GM23338 (cell line): ENCODE results near the gene CLDN11. TPM values are rescaled to one million over a fixed set of nuclear protein-coding genes. Genes with fewer than 3 reads are reported as not detected.

Source experiments
- ATAC-seq: fragments of 200-7000 bp; cut with Tn5 transposase; 3 replicates; pipeline ENCODE4 v1.9.1; 2020
- DNase-seq: peaks from one replicate; pipeline ENCODE4 v3.0.0-alpha.2; 2015; ENCODE audit warnings: low spot score
- H2AFZ ChIP-seq: fragments of 200-600 bp; sonication (generic); 2 replicates; pipeline ENCODE4 v1.8.0; 2016; ENCODE audit warnings: antibody characterized with exemption, mild to moderate bottlenecking, moderate library complexity
- H3F3A ChIP-seq: fragments of 200-600 bp; sonication (generic); replicated peaks from 2 replicates; pipeline ENCODE4 v1.8.0; 2017; ENCODE audit warnings: antibody characterized with exemption, mixed run types, low read depth
- H3K27ac ChIP-seq: fragments of 200-600 bp; sonication (generic); 2 replicates; pipeline ENCODE4 v1.6.1; 2016; ENCODE audit warnings: low read depth
- H3K27me3 ChIP-seq: fragments of 200-600 bp; sonication (generic); 2 replicates; pipeline ENCODE4 v1.8.0; 2016; ENCODE audit warnings: mild to moderate bottlenecking, mixed run types, moderate library complexity; ENCODE audit not compliant: insufficient read depth
- H3K36me3 ChIP-seq: fragments of 200-600 bp; sonication (generic); 2 replicates; pipeline ENCODE4 v1.8.0; 2016; ENCODE audit warnings: mild to moderate bottlenecking; ENCODE audit not compliant: insufficient read depth
- H3K4me1 ChIP-seq: fragments of 200-600 bp; sonication (generic); 2 replicates; pipeline ENCODE4 v1.8.0; 2016; ENCODE audit warnings: mild to moderate bottlenecking, moderate library complexity; ENCODE audit not compliant: insufficient read depth
- H3K4me2 ChIP-seq: fragments of 200-600 bp; sonication (generic); 2 replicates; pipeline ENCODE4 v1.7.1; 2017; ENCODE audit warnings: mixed run types
- H3K4me3 ChIP-seq: fragments of 200-600 bp; sonication (generic); 2 replicates; pipeline ENCODE4 v1.6.1; 2016; ENCODE audit warnings: mixed run types
- H3K79me2 ChIP-seq: fragments of 200-600 bp; sonication (generic); replicated peaks from 2 replicates; pipeline ENCODE4 v1.8.0; 2017; ENCODE audit warnings: mild to moderate bottlenecking; ENCODE audit not compliant: insufficient read depth
- H3K9me2 ChIP-seq: fragments of 200-600 bp; sonication (generic); 2 replicates; pipeline ENCODE4 v1.8.0; 2017; ENCODE audit not compliant: insufficient read depth
- H4K20me1 ChIP-seq: fragments of 200-600 bp; sonication (generic); replicated peaks from 2 replicates; pipeline ENCODE4 v1.8.0; 2017; ENCODE audit warnings: mild to moderate bottlenecking; ENCODE audit not compliant: insufficient read depth
- H3K27ac Mint-ChIP-seq: 2 replicates; pipeline ENCODE4 v1.8.0; 2020; ENCODE audit warnings: inconsistent platforms, mild to moderate bottlenecking, moderate library complexity, mixed read lengths
- H3K27me3 Mint-ChIP-seq: 3 replicates; pipeline ENCODE4 v1.8.0; 2022; ENCODE audit warnings: low read depth, mild to moderate bottlenecking, moderate library complexity, mixed read lengths, inconsistent platforms; ENCODE audit not compliant: insufficient read depth, poor library complexity
- H3K36me3 Mint-ChIP-seq: 3 replicates; pipeline ENCODE4 v1.8.0; 2021; ENCODE audit warnings: low read depth, mild to moderate bottlenecking, inconsistent platforms, moderate library complexity, mixed read lengths
- H3K4me1 Mint-ChIP-seq: 3 replicates; pipeline ENCODE4 v1.8.0; 2020; ENCODE audit warnings: mild to moderate bottlenecking, inconsistent platforms, mixed read lengths
- H3K4me3 Mint-ChIP-seq: 3 replicates; pipeline ENCODE4 v1.8.0; 2021; ENCODE audit warnings: moderate library complexity, mild to moderate bottlenecking, inconsistent platforms, mixed read lengths
- H3K9me3 Mint-ChIP-seq: 3 replicates; pipeline ENCODE4 v1.8.0; 2020; ENCODE audit warnings: moderate library complexity, mild to moderate bottlenecking, inconsistent platforms, mixed read lengths
- EZH2 ChIP-seq: fragments of 200-600 bp; sonication (generic); IDR thresholded peaks from one replicate; pipeline ENCODE4 v1.8.0; 2017; ENCODE audit warnings: antibody characterized with exemption, mild to moderate bottlenecking, low read depth; ENCODE audit not compliant: unreplicated experiment
- EZH2phosphoT487 ChIP-seq: fragments of 200-600 bp; sonication (generic); IDR thresholded peaks from one replicate; pipeline ENCODE4 v1.8.1; 2018; ENCODE audit warnings: antibody characterized with exemption; ENCODE audit not compliant: unreplicated experiment
- NANOG ChIP-seq: IDR thresholded peaks from 2 replicates; pipeline ENCODE4 v1.6.1; 2016; ENCODE audit warnings: antibody characterized with exemption, borderline replicate concordance
- STAT1 ChIP-seq: IDR thresholded peaks from one replicate; pipeline ENCODE4 v1.6.1; 2016; ENCODE audit warnings: antibody characterized with exemption; ENCODE audit not compliant: unreplicated experiment
- ZNF114 ChIP-seq: fragments of 250-450 bp; sonication (Bioruptor Pico); IDR thresholded peaks from 2 replicates; pipeline ENCODE4 v1.5.0; 2020; ENCODE audit warnings: mild to moderate bottlenecking, moderate library complexity
- ZNF331 ChIP-seq: fragments of 250-450 bp; sonication (Bioruptor Pico); IDR thresholded peaks from 2 replicates; pipeline ENCODE4 v1.5.0; 2020; ENCODE audit warnings: low read depth, mild to moderate bottlenecking, moderate library complexity
- polyA plus RNA-seq: library from polyadenylated mRNA; unstranded; fragments of >200 nt; fragmentation: Nextera tagmentation; extraction: Ambion mirVana; gene quantifications from 2 replicates; pipeline ENCODE4 v1.2.1, GENCODE V29; 2016
- total RNA-seq: library from RNA; depleted of rRNA; stranded (reverse); fragments of >200 nt; shearing (Covaris generic); gene quantifications from 2 replicates; pipeline ENCODE4 v1.2.3, GENCODE V29; 2014
- TF ChIP-seq, protein P1 (sequence below): IDR thresholded peaks from 2 replicates; pipeline ENCODE4 v1.6.1; 2016; ENCODE audit warnings: antibody characterized with exemption
- TF ChIP-seq, protein P2 (sequence below), 2 experiments: fragments of 200-600 bp in 1 of 2; sonication (generic) in 1 of 2; conservative IDR thresholded peaks; 2 replicates each; pipeline versions ENCODE4 v1.5.1 to v1.6.1; 2016 to 2017; ENCODE audit warnings: antibody characterized with exemption in 2 of 2, low read depth in 2 of 2, mild to moderate bottlenecking in 2 of 2, moderate library complexity in 1 of 2
- TF ChIP-seq, protein P3 (sequence below): IDR thresholded peaks from one replicate; pipeline ENCODE4 v1.6.1; 2018; ENCODE audit warnings: antibody characterized with exemption; ENCODE audit not compliant: unreplicated experiment

The CLDN11 gene
- total and polyA plus RNA-seq, 2 experiments from 2014 or later, result 5.2 to 8.3 TPM

DNA sequence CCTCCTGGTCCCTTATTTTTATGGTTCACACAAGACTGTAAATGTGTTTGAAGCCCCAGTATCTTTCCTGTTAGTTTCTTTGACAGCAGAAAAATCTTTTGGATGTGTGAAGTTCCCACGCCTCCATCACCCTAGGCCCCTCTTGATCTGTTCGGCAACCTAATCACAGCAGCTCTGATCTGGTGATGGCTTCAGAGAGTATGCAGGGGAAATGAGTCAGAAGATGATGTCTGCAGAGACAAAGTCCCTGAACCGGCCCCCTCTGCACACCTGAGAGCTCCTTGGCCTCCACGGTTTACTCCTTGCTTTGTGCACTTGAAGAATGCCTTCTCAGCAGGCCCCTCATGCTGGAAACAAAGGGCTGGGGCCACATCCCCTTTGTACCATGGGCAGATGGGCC is 63.5 kb downstream of the CLDN11 start (continued):
- TF ChIP-seq, protein P1, sequence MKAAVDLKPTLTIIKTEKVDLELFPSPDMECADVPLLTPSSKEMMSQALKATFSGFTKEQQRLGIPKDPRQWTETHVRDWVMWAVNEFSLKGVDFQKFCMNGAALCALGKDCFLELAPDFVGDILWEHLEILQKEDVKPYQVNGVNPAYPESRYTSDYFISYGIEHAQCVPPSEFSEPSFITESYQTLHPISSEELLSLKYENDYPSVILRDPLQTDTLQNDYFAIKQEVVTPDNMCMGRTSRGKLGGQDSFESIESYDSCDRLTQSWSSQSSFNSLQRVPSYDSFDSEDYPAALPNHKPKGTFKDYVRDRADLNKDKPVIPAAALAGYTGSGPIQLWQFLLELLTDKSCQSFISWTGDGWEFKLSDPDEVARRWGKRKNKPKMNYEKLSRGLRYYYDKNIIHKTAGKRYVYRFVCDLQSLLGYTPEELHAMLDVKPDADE, result no peak
- no peak for TF ChIP-seq ZNF114 (CRISPR knock-in tag)
- no peak for TF ChIP-seq EZH2
- no peak for TF ChIP-seq NANOG
- TF ChIP-seq EZH2phosphoT487, result no peak
- no peak for TF ChIP-seq STAT1
- TF ChIP-seq, protein P2, sequence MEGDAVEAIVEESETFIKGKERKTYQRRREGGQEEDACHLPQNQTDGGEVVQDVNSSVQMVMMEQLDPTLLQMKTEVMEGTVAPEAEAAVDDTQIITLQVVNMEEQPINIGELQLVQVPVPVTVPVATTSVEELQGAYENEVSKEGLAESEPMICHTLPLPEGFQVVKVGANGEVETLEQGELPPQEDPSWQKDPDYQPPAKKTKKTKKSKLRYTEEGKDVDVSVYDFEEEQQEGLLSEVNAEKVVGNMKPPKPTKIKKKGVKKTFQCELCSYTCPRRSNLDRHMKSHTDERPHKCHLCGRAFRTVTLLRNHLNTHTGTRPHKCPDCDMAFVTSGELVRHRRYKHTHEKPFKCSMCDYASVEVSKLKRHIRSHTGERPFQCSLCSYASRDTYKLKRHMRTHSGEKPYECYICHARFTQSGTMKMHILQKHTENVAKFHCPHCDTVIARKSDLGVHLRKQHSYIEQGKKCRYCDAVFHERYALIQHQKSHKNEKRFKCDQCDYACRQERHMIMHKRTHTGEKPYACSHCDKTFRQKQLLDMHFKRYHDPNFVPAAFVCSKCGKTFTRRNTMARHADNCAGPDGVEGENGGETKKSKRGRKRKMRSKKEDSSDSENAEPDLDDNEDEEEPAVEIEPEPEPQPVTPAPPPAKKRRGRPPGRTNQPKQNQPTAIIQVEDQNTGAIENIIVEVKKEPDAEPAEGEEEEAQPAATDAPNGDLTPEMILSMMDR (conservative IDR thresholded peaks at IDR 0.05; ENCODE audit: low read depth in 2 of 2), result no peak
- no peak for TF ChIP-seq ZNF331 (CRISPR knock-in tag)

DNA sequence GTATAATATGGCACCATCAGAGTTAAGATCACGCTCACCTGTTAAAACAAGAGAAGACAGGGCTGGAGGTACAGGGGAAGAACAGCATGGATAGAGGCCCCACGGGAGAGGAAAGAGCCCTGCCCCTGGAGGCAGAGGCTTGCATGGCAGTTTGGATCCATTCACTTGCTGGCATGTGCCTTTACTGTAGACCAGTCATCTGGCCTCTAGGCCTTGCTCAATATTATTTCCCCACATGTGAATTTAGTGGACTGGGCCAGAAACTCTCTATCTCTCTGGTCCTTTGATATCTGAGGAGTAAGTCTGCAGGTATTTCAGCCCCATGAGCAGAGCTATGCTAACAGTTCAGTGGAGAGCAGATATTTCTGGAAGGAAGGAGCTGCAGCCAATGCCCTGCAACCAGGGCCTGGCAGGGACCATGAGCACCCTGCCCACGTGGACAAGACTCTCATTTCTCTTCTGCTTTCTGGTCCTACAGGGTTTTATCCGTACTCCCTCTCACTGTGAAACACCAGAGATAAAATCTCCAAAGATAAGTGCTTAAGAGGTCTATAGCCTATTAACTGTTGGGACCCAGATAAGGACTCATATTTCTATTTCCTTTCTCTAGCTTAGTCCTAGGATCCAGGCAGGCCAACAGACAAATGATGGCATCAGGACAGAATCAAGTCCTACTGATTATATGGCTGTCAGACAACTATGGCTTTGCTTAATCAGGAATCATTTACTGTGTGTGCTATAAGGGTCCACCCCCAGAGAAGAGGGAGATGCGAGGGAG is 65.0 kb downstream of the CLDN11 start:
- Mint-ChIP-seq H3K9me3 (no peaks in the 10 kb centered on the region; the same call in 1 of the 3 replicates), H3K4me1 (peaks cover 16% of the 10 kb centered on the region), H3K27me3 (peaks cover 8% of the 10 kb centered on the region), H3K4me3 (no peak overlapping the region), H3K27ac (no peak overlapping the region), H3K36me3 (no peaks in the 10 kb centered on the region; the same call in 2 of the 3 replicates)
- H3K27me3 ChIP-seq, result no peaks in the 10 kb centered on the region
- no peaks in the 10 kb centered on the region for H3K9me2 ChIP-seq
- H3K79me2 ChIP-seq, result no peaks in the 10 kb centered on the region
- no peak overlapping the region for H3K4me3 ChIP-seq
- H4K20me1 ChIP-seq, result no peaks in the 10 kb centered on the region
- no peak overlapping the region for H2AFZ ChIP-seq
- peaks cover 8% of the 10 kb centered on the region; the same call in 1 of the 2 replicates for H3K4me1 ChIP-seq
- TF ChIP-seq, protein P3, sequence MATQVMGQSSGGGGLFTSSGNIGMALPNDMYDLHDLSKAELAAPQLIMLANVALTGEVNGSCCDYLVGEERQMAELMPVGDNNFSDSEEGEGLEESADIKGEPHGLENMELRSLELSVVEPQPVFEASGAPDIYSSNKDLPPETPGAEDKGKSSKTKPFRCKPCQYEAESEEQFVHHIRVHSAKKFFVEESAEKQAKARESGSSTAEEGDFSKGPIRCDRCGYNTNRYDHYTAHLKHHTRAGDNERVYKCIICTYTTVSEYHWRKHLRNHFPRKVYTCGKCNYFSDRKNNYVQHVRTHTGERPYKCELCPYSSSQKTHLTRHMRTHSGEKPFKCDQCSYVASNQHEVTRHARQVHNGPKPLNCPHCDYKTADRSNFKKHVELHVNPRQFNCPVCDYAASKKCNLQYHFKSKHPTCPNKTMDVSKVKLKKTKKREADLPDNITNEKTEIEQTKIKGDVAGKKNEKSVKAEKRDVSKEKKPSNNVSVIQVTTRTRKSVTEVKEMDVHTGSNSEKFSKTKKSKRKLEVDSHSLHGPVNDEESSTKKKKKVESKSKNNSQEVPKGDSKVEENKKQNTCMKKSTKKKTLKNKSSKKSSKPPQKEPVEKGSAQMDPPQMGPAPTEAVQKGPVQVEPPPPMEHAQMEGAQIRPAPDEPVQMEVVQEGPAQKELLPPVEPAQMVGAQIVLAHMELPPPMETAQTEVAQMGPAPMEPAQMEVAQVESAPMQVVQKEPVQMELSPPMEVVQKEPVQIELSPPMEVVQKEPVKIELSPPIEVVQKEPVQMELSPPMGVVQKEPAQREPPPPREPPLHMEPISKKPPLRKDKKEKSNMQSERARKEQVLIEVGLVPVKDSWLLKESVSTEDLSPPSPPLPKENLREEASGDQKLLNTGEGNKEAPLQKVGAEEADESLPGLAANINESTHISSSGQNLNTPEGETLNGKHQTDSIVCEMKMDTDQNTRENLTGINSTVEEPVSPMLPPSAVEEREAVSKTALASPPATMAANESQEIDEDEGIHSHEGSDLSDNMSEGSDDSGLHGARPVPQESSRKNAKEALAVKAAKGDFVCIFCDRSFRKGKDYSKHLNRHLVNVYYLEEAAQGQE, result no peak
- no peak for TF ChIP-seq STAT1
- TF ChIP-seq, protein P1, result no peak
- no peak for TF ChIP-seq NANOG
- TF ChIP-seq, protein P2 (conservative IDR thresholded peaks at IDR 0.05; ENCODE audit: low read depth in 2 of 2), result peak; percentile 42 to 43
- no peak for TF ChIP-seq EZH2phosphoT487
- ATAC-seq, result peak; percentile 89
- H3K4me2 ChIP-seq, result no peak overlapping the region
- H3K36me3 ChIP-seq, result no peaks in the 10 kb centered on the region
- peak; percentile 44 for DNase-seq
- no peaks in the 10 kb centered on the region for H3F3A ChIP-seq
- no peak overlapping the region for H3K27ac ChIP-seq
